Measurements from ENCODE around the gene SLC49A4.

DNA sequence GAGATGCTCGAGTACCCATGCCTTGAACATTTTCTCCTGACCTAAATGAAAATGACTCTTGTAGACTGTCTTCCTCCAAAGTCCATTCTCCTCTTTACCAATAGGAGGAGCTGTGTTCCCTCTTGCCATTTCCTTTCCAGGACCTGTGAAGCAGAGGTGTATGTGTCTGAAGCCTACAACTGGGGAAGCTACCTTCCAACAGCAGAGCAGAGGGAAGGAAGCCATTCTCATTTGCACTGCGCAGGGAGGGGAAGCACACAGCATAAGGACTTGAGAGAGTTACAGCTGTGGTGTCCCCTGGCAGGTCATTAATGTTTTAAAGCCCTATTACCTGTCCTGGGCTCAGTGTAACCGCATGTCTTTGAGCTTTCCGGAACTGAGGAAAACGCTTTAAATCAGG lies 39.9 kb upstream of the SLC49A4 start:
- TF ChIP-seq CTCF (IDR thresholded peaks at IDR 0.05; ENCODE audit: poor library complexity), result peak; percentile 61
- TF ChIP-seq EZH2 (IDR thresholded peaks at IDR 0.05; ENCODE audit: borderline replicate concordance), result no peak
- TF ChIP-seq EZH2phosphoT487 (IDR thresholded peaks at IDR 0.05; ENCODE audit: low read depth, severe bottlenecking, unreplicated experiment), result no peak

Data from hepatocyte (in vitro differentiated cells).